Adrenal gland (tissue), 5 donors: ENCODE data around the gene CCR3.

Experiments used
- POLR2A ChIP-seq, 2 donors: fragments of 450-650 bp; IDR thresholded peaks; one replicate each; pipeline ENCODE4 v1.6.1; 2017; ENCODE audit warnings: antibody characterized with exemption in 2 of 2, mild to moderate bottlenecking in 2 of 2, moderate library complexity in 1 of 2
- TF ChIP-seq, protein P1 (sequence below), 6 experiments: fragments of 450-650 bp in 4 of 6; fragments of 200-600 bp in 2 of 6; sonication (generic) in 1 of 6; IDR thresholded peaks; 1 replicate in 5 of 6; 2 replicates in 1 of 6; pipeline versions ENCODE4 v1.5.1 to v1.8.0; 2016 to 2021; ENCODE audit warnings: antibody characterized with exemption in 6 of 6, mild to moderate bottlenecking in 2 of 6, moderate library complexity in 1 of 6
- donor health status: DM: no; HTN: no; CAD: no.

DNA sequence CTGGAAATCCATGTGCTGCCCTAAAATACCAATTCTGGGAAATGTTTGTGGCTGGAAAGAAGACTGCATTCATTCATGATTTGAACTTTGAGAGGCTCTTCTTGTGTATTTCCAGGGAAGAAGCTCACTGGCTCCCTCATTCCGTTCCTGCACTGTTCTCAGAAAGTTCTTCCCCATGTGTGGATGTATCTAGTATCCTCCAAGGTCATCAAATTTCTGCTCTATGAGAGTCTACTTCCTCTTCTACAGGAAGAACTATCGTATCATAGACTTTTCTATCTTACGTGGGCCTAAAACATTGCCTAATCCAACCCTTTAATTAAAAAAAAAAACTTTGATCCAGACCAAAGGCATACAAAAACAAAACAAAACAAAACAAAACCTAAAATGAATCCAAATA lies 2.9 kb downstream of the CCR3 start:
- TF ChIP-seq, protein P1, sequence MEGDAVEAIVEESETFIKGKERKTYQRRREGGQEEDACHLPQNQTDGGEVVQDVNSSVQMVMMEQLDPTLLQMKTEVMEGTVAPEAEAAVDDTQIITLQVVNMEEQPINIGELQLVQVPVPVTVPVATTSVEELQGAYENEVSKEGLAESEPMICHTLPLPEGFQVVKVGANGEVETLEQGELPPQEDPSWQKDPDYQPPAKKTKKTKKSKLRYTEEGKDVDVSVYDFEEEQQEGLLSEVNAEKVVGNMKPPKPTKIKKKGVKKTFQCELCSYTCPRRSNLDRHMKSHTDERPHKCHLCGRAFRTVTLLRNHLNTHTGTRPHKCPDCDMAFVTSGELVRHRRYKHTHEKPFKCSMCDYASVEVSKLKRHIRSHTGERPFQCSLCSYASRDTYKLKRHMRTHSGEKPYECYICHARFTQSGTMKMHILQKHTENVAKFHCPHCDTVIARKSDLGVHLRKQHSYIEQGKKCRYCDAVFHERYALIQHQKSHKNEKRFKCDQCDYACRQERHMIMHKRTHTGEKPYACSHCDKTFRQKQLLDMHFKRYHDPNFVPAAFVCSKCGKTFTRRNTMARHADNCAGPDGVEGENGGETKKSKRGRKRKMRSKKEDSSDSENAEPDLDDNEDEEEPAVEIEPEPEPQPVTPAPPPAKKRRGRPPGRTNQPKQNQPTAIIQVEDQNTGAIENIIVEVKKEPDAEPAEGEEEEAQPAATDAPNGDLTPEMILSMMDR (IDR thresholded peaks at IDR 0.05): no peak
- TF ChIP-seq POLR2A (IDR thresholded peaks at IDR 0.05): no peak
